OCI-LY7 (cell line): ENCODE measurements around the gene CACNB2. TPM values are rescaled to one million over a fixed set of nuclear protein-coding genes. Genes with fewer than 3 reads are reported as not detected.

Source experiments
- BruUV-seq: library from RNA; stranded (reverse); fragments of 400-500 nt; replicated peaks from 2 replicates; lab custom pipeline; 2021; lab: Mats Ljungman, UMichigan
- CTCF ChIA-PET: fragments of 300-600 bp; sonication (Branson Sonifier 250); formaldehyde crosslinking; loops from one replicate; lab custom pipeline; 2022; ENCODE audit warnings: antibody characterized with exemption; ENCODE audit not compliant: unreplicated experiment; lab: Charles Lee
- POLR2A ChIA-PET: fragments of 300-600 bp; sonication (Branson Sonifier 250); formaldehyde crosslinking; loops from one replicate; lab custom pipeline; 2022; ENCODE audit warnings: antibody characterized with exemption; lab: Charles Lee
- DNase-seq: peaks from one replicate; pipeline ENCODE4 v3.0.0-alpha.2; 2015; ENCODE audit warnings: low spot score
- H2AFZ ChIP-seq: fragments of 200-600 bp; sonication (generic), shearing (Covaris generic); 2 replicates; pipeline ENCODE4 v1.6.1; 2014; ENCODE audit warnings: mild to moderate bottlenecking, antibody characterized with exemption, low read length, moderate library complexity
- H3K27ac ChIP-seq: fragments of 200-600 bp; sonication (generic); 2 replicates; pipeline ENCODE4 v1.5.1; 2014; ENCODE audit warnings: mixed run types, low read depth, mild to moderate bottlenecking, moderate library complexity, low read length, inconsistent platforms; ENCODE audit not compliant: poor library complexity, severe bottlenecking
- H3K36me3 ChIP-seq: fragments of 200-600 bp; sonication (generic); 2 replicates; pipeline ENCODE4 v1.6.1; 2014; ENCODE audit warnings: mild to moderate bottlenecking, antibody characterized with exemption, low read length, moderate library complexity, mixed read lengths; ENCODE audit not compliant: insufficient read depth
- H3K4me1 ChIP-seq: fragments of 200-600 bp; sonication (generic); 2 replicates; pipeline ENCODE4 v1.5.1; 2014; ENCODE audit warnings: mild to moderate bottlenecking, low read length; ENCODE audit not compliant: insufficient read depth, poor library complexity, severe bottlenecking
- H3K4me2 ChIP-seq: fragments of 200-600 bp; sonication (generic); 2 replicates; pipeline ENCODE4 v1.6.1; 2014; ENCODE audit warnings: mild to moderate bottlenecking, low read length
- H3K4me3 ChIP-seq: fragments of 200-600 bp; sonication (generic); 2 replicates; pipeline ENCODE4 v1.5.1; 2014; ENCODE audit warnings: mild to moderate bottlenecking, low read depth, low read length; ENCODE audit not compliant: poor library complexity, severe bottlenecking
- H3K79me2 ChIP-seq: fragments of 200-600 bp; sonication (generic); 2 replicates; pipeline ENCODE4 v1.6.1; 2016; ENCODE audit warnings: low read depth, mild to moderate bottlenecking, low read length, moderate library complexity, mixed read lengths; ENCODE audit not compliant: insufficient read depth
- H3K9me2 ChIP-seq: fragments of 200-600 bp; sonication (generic); 2 replicates; pipeline ENCODE4 v1.6.1; 2016; ENCODE audit warnings: mild to moderate bottlenecking, low read length, mixed read lengths; ENCODE audit not compliant: insufficient read depth
- H3K9me3 ChIP-seq: fragments of 200-600 bp; sonication (generic); 2 replicates; pipeline ENCODE4 v1.6.1; 2014; ENCODE audit warnings: mild to moderate bottlenecking, mixed run types, low read length, mixed read lengths
- H4K20me1 ChIP-seq: fragments of 200-600 bp; sonication (generic); 2 replicates; pipeline ENCODE4 v1.6.1; 2014; ENCODE audit warnings: mild to moderate bottlenecking, antibody characterized with exemption, low read length, moderate library complexity, mixed read lengths; ENCODE audit not compliant: insufficient read depth
- CTCF ChIP-seq: fragments of 200-600 bp; sonication (generic); conservative IDR thresholded peaks from 2 replicates; pipeline ENCODE4 v1.5.1; 2014; ENCODE audit warnings: mild to moderate bottlenecking, antibody characterized with exemption, low read length, moderate library complexity, mixed read lengths
- EZH2phosphoT487 ChIP-seq: fragments of 200-600 bp; sonication (generic); IDR thresholded peaks from 2 replicates; pipeline ENCODE4 v1.6.1; 2018; ENCODE audit warnings: low read depth, borderline replicate concordance, mild to moderate bottlenecking, mixed run types, antibody characterized with exemption, low read length, moderate library complexity, mixed read lengths
- intact Hi-C: fragments of 100-400 bp; cut with micrococcal nuclease; formaldehyde crosslinking; loops from one replicate; pipeline ENCODE4 v1.10.0; 2022; ENCODE audit not compliant: unreplicated experiment
- total RNA-seq, 2 experiments: library from RNA; depleted of rRNA in 1 of 2; stranded (reverse); fragments of >200 nt in 1 of 2; shearing (Covaris generic) in 1 of 2; gene quantifications; 2 replicates each; pipeline ENCODE4 v1.2.3, GENCODE V29; 2014 to 2022

The CACNB2 gene
- total RNA-seq, 2 experiments from 2014 or later: not detected

GRCh38 chr10:18368273-18368672 is 228.0 kb downstream of the CACNB2 start:
- intact Hi-C loops: no loop called here
- no peak overlapping the region for H3K4me3 ChIP-seq
- H3K4me1 ChIP-seq: no peaks in the 10 kb centered on the region
- H3K9me2 ChIP-seq: no peaks in the 10 kb centered on the region
- H3K27ac ChIP-seq: no peak overlapping the region
- no peaks in the 10 kb centered on the region for H4K20me1 ChIP-seq
- CTCF ChIA-PET: no interaction called here
- H3K9me3 ChIP-seq: no peaks in the 10 kb centered on the region
- H3K36me3 ChIP-seq: no peaks in the 10 kb centered on the region
- DNase-seq: no peak
- H3K79me2 ChIP-seq: no peaks in the 10 kb centered on the region
- H2AFZ ChIP-seq: no peak overlapping the region
- no TSS peak for BruUV-seq
- TF ChIP-seq EZH2phosphoT487 (no peak), CTCF (no peak)
- POLR2A ChIA-PET: no interaction called here
- no peak overlapping the region for H3K4me2 ChIP-seq

GRCh38 chr10:18368682-18369081 is 228.5 kb downstream of the CACNB2 start:
- Histone ChIP-seq H2AFZ (no peak overlapping the region), H3K4me2 (no peak overlapping the region), H3K4me1 (no peaks in the 10 kb centered on the region), H3K4me3 (no peak overlapping the region), H3K9me2 (no peaks in the 10 kb centered on the region), H4K20me1 (no peaks in the 10 kb centered on the region), H3K9me3 (no peaks in the 10 kb centered on the region), H3K27ac (no peak overlapping the region), H3K36me3 (no peaks in the 10 kb centered on the region), H3K79me2 (no peaks in the 10 kb centered on the region)
- TF ChIP-seq EZH2phosphoT487 (no peak), CTCF (no peak)
- ChIA-PET CTCF (no interaction called here), POLR2A (no interaction called here)
- intact Hi-C loops: no loop called here
- no TSS peak for BruUV-seq
- DNase-seq: no peak

- Histone ChIP-seq H3K4me3 (no peak overlapping the region), H4K20me1 (no peaks in the 10 kb centered on the region), H3K36me3 (no peaks in the 10 kb centered on the region), H3K27ac (no peak overlapping the region), H3K79me2 (no peaks in the 10 kb centered on the region), H3K9me3 (no peaks in the 10 kb centered on the region), H3K4me2 (no peak overlapping the region), H2AFZ (no peak overlapping the region), H3K9me2 (no peaks in the 10 kb centered on the region), H3K4me1 (no peaks in the 10 kb centered on the region)
- DNase-seq: no peak
- CTCF ChIA-PET: no interaction called here
- POLR2A ChIA-PET: no interaction called here
- intact Hi-C loops: no loop called here
- BruUV-seq: no TSS peak
- TF ChIP-seq EZH2phosphoT487: no peak
- no peak for TF ChIP-seq CTCF
Observed at GRCh38 chr10:18369859-18370473, 229.7 kb downstream of the CACNB2 start.
